GM12878 (cell line): Measurements from ENCODE around the gene S1PR3. TPM values are rescaled to one million over a fixed set of nuclear protein-coding genes. Genes with fewer than 3 reads are reported as not detected.

Source experiments
- ATAC-seq: fragments of 200-7000 bp; cut with Tn5 transposase; 3 replicates; pipeline ENCODE4 v1.9.1; 2020; ENCODE audit warnings: mild to moderate bottlenecking, moderate library complexity
- BruUV-seq: library from RNA; stranded (reverse); fragments of 400-500 nt; replicated peaks from 2 replicates; lab custom pipeline; 2021; lab: Mats Ljungman, UMichigan
- CTCF ChIA-PET: fragments of 300-600 bp; sonication (Branson Sonifier 250); formaldehyde crosslinking; extraction: SDS; loops from one replicate; lab custom pipeline; 2021; ENCODE audit warnings: inconsistent platforms; lab: Yijun Ruan, JAX
- POLR2A ChIA-PET: fragments of 350-600 bp; formaldehyde crosslinking; extraction: SDS; loops from one replicate; lab custom pipeline; 2021; ENCODE audit warnings: inconsistent platforms; lab: Charles Lee
- RAD21 ChIA-PET: fragments of 300-600 bp; sonication (Branson Sonifier 250); formaldehyde crosslinking; loops from one replicate; lab custom pipeline; 2023; ENCODE audit warnings: antibody characterized with exemption; ENCODE audit not compliant: unreplicated experiment; lab: Charles Lee
- SMC1A ChIA-PET: fragments of 300-600 bp; sonication (Branson Sonifier 250); formaldehyde crosslinking; loops from one replicate; lab custom pipeline; 2023; ENCODE audit not compliant: unreplicated experiment, uncharacterized antibody; lab: Charles Lee
- DNase-seq: peaks from one replicate; pipeline ENCODE4 v3.0.0-alpha.2; 2011; ENCODE audit warnings: low read depth, low spot score
- FAIRE-seq: peaks from 3 replicates; lab custom pipeline; 2011; peaks lifted over from hg19 to GRCh38; lab: Jason Lieb, UNC
- H2AFZ ChIP-seq: 2 replicates; pipeline ENCODE4 v1.6.0; 2011; ENCODE audit warnings: low read depth, low read length, control low read depth; ENCODE audit not compliant: control insufficient read depth
- H3K27ac ChIP-seq: 2 replicates; pipeline ENCODE4 v1.5.1; 2011; ENCODE audit warnings: control low read depth; ENCODE audit not compliant: control insufficient read depth, insufficient read depth
- H3K27me3 ChIP-seq, 2 experiments: replicated peaks in 1 of 2; 2 replicates each; pipeline versions ENCODE4 v1.6.0 to v1.6.1; 2011; ENCODE audit warnings: low read length in 1 of 2; ENCODE audit not compliant: control insufficient read depth in 2 of 2, insufficient read depth in 2 of 2
- H3K36me3 ChIP-seq, 2 experiments: 2 replicates each; pipeline ENCODE4 v1.5.1; 2011; ENCODE audit warnings: low read length in 1 of 2; ENCODE audit not compliant: control insufficient read depth in 2 of 2, insufficient read depth in 2 of 2
- H3K4me1 ChIP-seq: 2 replicates; pipeline ENCODE4 v1.6.1; 2011; ENCODE audit warnings: mild to moderate bottlenecking, low read length, moderate library complexity, mixed read lengths; ENCODE audit not compliant: control insufficient read depth, insufficient read depth
- H3K4me2 ChIP-seq: 2 replicates; pipeline ENCODE4 v1.6.0; 2011; ENCODE audit warnings: control low read depth; ENCODE audit not compliant: control insufficient read depth, insufficient read depth
- H3K4me3 ChIP-seq: fragments of 200-600 bp; sonication (generic); 2 replicates; pipeline ENCODE4 v1.5.1; 2016
- H3K79me2 ChIP-seq: 2 replicates; pipeline ENCODE4 v1.6.0; 2011; ENCODE audit warnings: low read length; ENCODE audit not compliant: control insufficient read depth, insufficient read depth
- H3K9ac ChIP-seq: 2 replicates; pipeline ENCODE4 v1.8.0; 2011; ENCODE audit warnings: low read length, control low read depth, mixed read lengths; ENCODE audit not compliant: control insufficient read depth, insufficient read depth
- H3K9me3 ChIP-seq: replicated peaks from 3 replicates; pipeline ENCODE4 v1.5.1; 2011; ENCODE audit warnings: mild to moderate bottlenecking, low read length; ENCODE audit not compliant: control insufficient read depth, insufficient read depth
- H4K20me1 ChIP-seq: 2 replicates; pipeline ENCODE4 v1.6.0; 2011; ENCODE audit not compliant: control insufficient read depth, insufficient read depth
- BACH1 ChIP-seq: fragments of 450-650 bp; IDR thresholded peaks from 2 replicates; pipeline ENCODE4 v1.6.1; 2017; ENCODE audit warnings: mild to moderate bottlenecking, borderline replicate concordance
- CEBPB ChIP-seq, 2 experiments: fragments of 150-350 bp in 1 of 2; IDR thresholded peaks; 2 replicates each; pipeline ENCODE4 v1.6.1; 2012 to 2014; ENCODE audit warnings: low read depth in 2 of 2, low read length in 2 of 2, borderline replicate concordance in 1 of 2, inconsistent platforms in 1 of 2
- EZH2 ChIP-seq: IDR thresholded peaks from 2 replicates; pipeline ENCODE4 v1.6.1; 2012; ENCODE audit warnings: low read depth, mild to moderate bottlenecking, control low read depth, inconsistent platforms, low read length, borderline replicate concordance; ENCODE audit not compliant: control insufficient read depth
- HDAC2 ChIP-seq: fragments of 200-600 bp; sonication (generic); IDR thresholded peaks from 2 replicates; pipeline ENCODE4 v1.6.1; 2017
- IRF4 ChIP-seq: IDR thresholded peaks from 2 replicates; pipeline ENCODE4 v1.6.1; 2011; ENCODE audit warnings: low read depth, low read length
- RAD51 ChIP-seq: fragments of 450-650 bp; IDR thresholded peaks from 2 replicates; pipeline ENCODE4 v1.6.1; 2016; ENCODE audit warnings: moderate library complexity, mild to moderate bottlenecking, inconsistent platforms
- SKIL ChIP-seq: fragments of 450-650 bp; IDR thresholded peaks from 2 replicates; pipeline ENCODE4 v1.6.1; 2017; ENCODE audit warnings: mild to moderate bottlenecking, low read depth, inconsistent platforms; ENCODE audit not compliant: poor library complexity, severe bottlenecking
- SMC3 ChIP-seq: IDR thresholded peaks from 2 replicates; pipeline ENCODE4 v1.6.1; 2011; ENCODE audit warnings: low read length, improper control_type of control experiment, borderline replicate concordance
- TBL1XR1 ChIP-seq: IDR thresholded peaks from 2 replicates; pipeline ENCODE4 v1.6.1; 2012; ENCODE audit warnings: low read depth, low read length, improper control_type of control experiment
- WGBS: methylation state at CpG from one replicate; pipeline ENCODE4 v1.1.6; 2016; ENCODE audit warnings: low lambda C conversion rate; ENCODE audit not compliant: insufficient replicate concordance, insufficient coverage; ENCODE audit errors: missing lambda C conversion rate; 5-methylcytosine and 5-hydroxymethylcytosine counted together
- in situ Hi-C: fragments of 300-500 bp; cut with MboI; formaldehyde crosslinking; loops from 9 replicates; pipeline ENCODE4 v1.14.3; 2018; ENCODE audit warnings: mixed read lengths
- intact Hi-C: fragments of 100-400 bp; cut with micrococcal nuclease; formaldehyde crosslinking; loops from one replicate; pipeline ENCODE4 v1.14.2; 2022; ENCODE audit not compliant: unreplicated experiment
- polyA plus RNA-seq, 11 experiments: library from polyadenylated mRNA; depleted of rRNA in 4 of 11; unstranded in 6 of 11; stranded (reverse) in 5 of 11; fragments of >200 nt; fragmentation: Nextera tagmentation in 4 of 11; fragmentation: Illumina TruSeq in 1 of 11; extraction: Ambion mirVana in 4 of 11; extraction: Trizol in 1 of 11; gene quantifications; 1 replicate in 1 of 11; 2 replicates in 10 of 11; pipeline versions ENCODE4 v1.2.1 to v1.2.3, GENCODE V29; 2011 to 2016; ENCODE audit warnings: inconsistent platforms in 2 of 11, missing spikeins in 2 of 11, low read depth in 1 of 11
- total RNA-seq, 4 experiments: library from RNA; depleted of rRNA in 3 of 4; stranded (reverse); fragments of >200 nt in 3 of 4; fragmentation: Illumina TruSeq in 1 of 4; extraction: Trizol in 1 of 4; gene quantifications; 2 replicates each; pipeline versions ENCODE4 v1.2.1 to v1.2.3, GENCODE V29; 2013 to 2021

S1PR3 gene
- total and polyA plus RNA-seq, 10 of the 15 experiments (the other 5 are each of a cell fraction or from before 2014, with no cell fraction given), result 0.01 to 0.18 (median 0.01) TPM; not detected in 7

- H3K9ac ChIP-seq, result no peak overlapping the region
- no TSS peak for BruUV-seq
- ChIA-PET CTCF (no interaction called here), POLR2A (no interaction called here), RAD21 (no interaction called here), SMC1A (no interaction called here)
- FAIRE-seq (no peak), DNase-seq (no peak), ATAC-seq (no peak)
- no peaks in the 10 kb centered on the region; a peak in 1 of 4 replicates for H3K27me3 ChIP-seq
- TF ChIP-seq BACH1 (no peak), SKIL (no peak), TBL1XR1 (no peak), CEBPB (IDR thresholded peaks at IDR 0.05; ENCODE audit: borderline replicate concordance in 1 of 2, low read depth in 2 of 2, low read length in 2 of 2) (no peak), RAD51 (no peak), SMC3 (no peak), IRF4 (no peak), HDAC2 (no peak), EZH2 (no peak)
- no peaks in the 10 kb centered on the region for H3K36me3 ChIP-seq
- H3K9me3 ChIP-seq, result no peaks in the 10 kb centered on the region
- H3K4me2 ChIP-seq, result no peak overlapping the region
- 0% methylated on average over 2 of the region's 2 CpGs for WGBS
- no peak overlapping the region for H3K4me3 ChIP-seq
- H4K20me1 ChIP-seq, result no peaks in the 10 kb centered on the region
- intact Hi-C loops (no loop called here), in situ Hi-C loops (no loop called here)
- H3K27ac ChIP-seq, result no peak overlapping the region
- no peak overlapping the region for H2AFZ ChIP-seq
- no peaks in the 10 kb centered on the region for H3K4me1 ChIP-seq
- H3K79me2 ChIP-seq, result no peaks in the 10 kb centered on the region
Observed at GRCh38 chr9:89039664-89040063, 48.4 kb downstream of the S1PR3 start.
